22Rv1 (cell line): Measurements from ENCODE around the gene WNK4.

Source experiments
- ZFX ChIP-seq: fragments of 450-650 bp; IDR thresholded peaks from 2 replicates; pipeline ENCODE4 v1.6.1; 2017; ENCODE audit warnings: antibody characterized with exemption, borderline replicate concordance
- TF ChIP-seq, protein P1 (sequence below): fragments of 450-650 bp; IDR thresholded peaks from 2 replicates; pipeline ENCODE4 v1.5.1; 2017; ENCODE audit warnings: mild to moderate bottlenecking

GRCh38 chr17:42792545-42792944, 12.1 kb downstream of the WNK4 start:
- TF ChIP-seq, protein P1, sequence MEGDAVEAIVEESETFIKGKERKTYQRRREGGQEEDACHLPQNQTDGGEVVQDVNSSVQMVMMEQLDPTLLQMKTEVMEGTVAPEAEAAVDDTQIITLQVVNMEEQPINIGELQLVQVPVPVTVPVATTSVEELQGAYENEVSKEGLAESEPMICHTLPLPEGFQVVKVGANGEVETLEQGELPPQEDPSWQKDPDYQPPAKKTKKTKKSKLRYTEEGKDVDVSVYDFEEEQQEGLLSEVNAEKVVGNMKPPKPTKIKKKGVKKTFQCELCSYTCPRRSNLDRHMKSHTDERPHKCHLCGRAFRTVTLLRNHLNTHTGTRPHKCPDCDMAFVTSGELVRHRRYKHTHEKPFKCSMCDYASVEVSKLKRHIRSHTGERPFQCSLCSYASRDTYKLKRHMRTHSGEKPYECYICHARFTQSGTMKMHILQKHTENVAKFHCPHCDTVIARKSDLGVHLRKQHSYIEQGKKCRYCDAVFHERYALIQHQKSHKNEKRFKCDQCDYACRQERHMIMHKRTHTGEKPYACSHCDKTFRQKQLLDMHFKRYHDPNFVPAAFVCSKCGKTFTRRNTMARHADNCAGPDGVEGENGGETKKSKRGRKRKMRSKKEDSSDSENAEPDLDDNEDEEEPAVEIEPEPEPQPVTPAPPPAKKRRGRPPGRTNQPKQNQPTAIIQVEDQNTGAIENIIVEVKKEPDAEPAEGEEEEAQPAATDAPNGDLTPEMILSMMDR = no peak
- TF ChIP-seq ZFX = no peak
